Endodermal cell (in vitro differentiated cells): ENCODE measurements around the gene MAP2K5. TPM values are rescaled to one million over a fixed set of nuclear protein-coding genes. Genes with fewer than 3 reads are reported as not detected.

ENCODE experiments used
- DNase-seq: peaks from one replicate; pipeline ENCODE4 v3.0.0-alpha.2; 2017
- H3K27ac ChIP-seq: 2 replicates; pipeline ENCODE4 v1.5.1; 2013; ENCODE audit warnings: mild to moderate bottlenecking, low read depth, low read length, moderate library complexity
- H3K27me3 ChIP-seq: 2 replicates; pipeline ENCODE4 v1.6.1; 2013; ENCODE audit warnings: mild to moderate bottlenecking, low read length, moderate library complexity; ENCODE audit not compliant: insufficient read depth, control insufficient read depth, poor library complexity, severe bottlenecking
- H3K36me3 ChIP-seq: 2 replicates; pipeline ENCODE4 v1.7.0; 2013; ENCODE audit warnings: mild to moderate bottlenecking, low read length, moderate library complexity; ENCODE audit not compliant: control insufficient read depth, insufficient read depth
- H3K4me1 ChIP-seq: one replicate; pipeline ENCODE4 v1.7.0; 2013; ENCODE audit warnings: low read length; ENCODE audit not compliant: control insufficient read depth, insufficient read depth
- H3K4me3 ChIP-seq: 2 replicates; pipeline ENCODE4 v1.5.1; 2013; ENCODE audit warnings: mild to moderate bottlenecking, low read length, moderate library complexity
- H3K9ac ChIP-seq: 2 replicates; pipeline ENCODE4 v1.6.1; 2013; ENCODE audit warnings: mild to moderate bottlenecking, low read length, moderate library complexity; ENCODE audit not compliant: poor library complexity, severe bottlenecking; ENCODE audit errors: extremely low read depth
- H3K9me3 ChIP-seq: 2 replicates; pipeline ENCODE4 v1.6.1; 2013; ENCODE audit warnings: mild to moderate bottlenecking, low read length, moderate library complexity; ENCODE audit not compliant: control insufficient read depth
- H3K27ac Mint-ChIP-seq: 2 replicates; pipeline ENCODE4 v1.8.0; 2020; ENCODE audit warnings: mixed read lengths
- H3K27me3 Mint-ChIP-seq: 2 replicates; pipeline ENCODE4 v1.8.0; 2021; ENCODE audit warnings: mild to moderate bottlenecking, mixed read lengths; ENCODE audit not compliant: insufficient read depth
- H3K36me3 Mint-ChIP-seq: 2 replicates; pipeline ENCODE4 v1.8.0; 2020; ENCODE audit warnings: low read depth, mixed read lengths
- H3K4me1 Mint-ChIP-seq: 2 replicates; pipeline ENCODE4 v1.8.0; 2020; ENCODE audit warnings: mixed read lengths
- H3K4me3 Mint-ChIP-seq: 2 replicates; pipeline ENCODE4 v1.8.0; 2020; ENCODE audit warnings: mild to moderate bottlenecking, moderate library complexity, mixed read lengths
- H3K9me3 Mint-ChIP-seq: 2 replicates; pipeline ENCODE4 v1.8.0; 2020; ENCODE audit warnings: mild to moderate bottlenecking, mixed read lengths
- CTCF ChIP-seq: fragments of 200-600 bp; sonication (generic); conservative IDR thresholded peaks from 2 replicates; pipeline ENCODE4 v1.5.0; 2021; ENCODE audit warnings: antibody characterized with exemption, mild to moderate bottlenecking
- WGBS, 2 experiments: methylation state at CpG; one replicate each; pipeline versions ENCODE4 v1.1.5 to v1.1.7; 2013; ENCODE audit warnings: missing lambda C conversion rate in 2 of 2, mixed read lengths in 1 of 2; ENCODE audit not compliant: insufficient coverage in 1 of 2, insufficient read length in 1 of 2; 5-methylcytosine and 5-hydroxymethylcytosine counted together
- total RNA-seq, 2 donors: library from RNA; stranded (reverse); fragmentation: NEBNext Ultra II Directional in 1 of 2; extraction: Animal tissue kit (Norgen Biotek cat#: 25700) in 1 of 2; gene quantifications; 2 replicates in 1 of 2; 3 replicates in 1 of 2; pipeline ENCODE4 v1.2.1, GENCODE V29; 2021

Gene MAP2K5
- total RNA-seq, 2 donors from 2014 or later = 17.1 to 26.7 TPM

GRCh38 chr15:67807141-67807540 lies 264.6 kb downstream of the MAP2K5 start:
- Histone ChIP-seq H3K4me1 (no peaks in the 10 kb centered on the region), H3K27me3 (peaks cover 54% of the 10 kb centered on the region), H3K27ac (no peak overlapping the region), H3K4me3 (no peak overlapping the region), H3K9ac (no peak overlapping the region), H3K36me3 (no peaks in the 10 kb centered on the region), H3K9me3 (no peaks in the 10 kb centered on the region)
- 90% methylated on average over 5 of the region's 5 CpGs; no CpG with 5 or more reads in 1 of the 2 experiments for WGBS, 2 experiments
- peaks cover 80% of the 10 kb centered on the region for H3K27me3 Mint-ChIP-seq
- no peak overlapping the region for H3K4me3 Mint-ChIP-seq
- no peak for TF ChIP-seq CTCF
- no peak overlapping the region for H3K27ac Mint-ChIP-seq
- peak; percentile 28 for DNase-seq
- peaks cover 5% of the 10 kb centered on the region for H3K36me3 Mint-ChIP-seq
- H3K4me1 Mint-ChIP-seq = peaks cover 7% of the 10 kb centered on the region
- H3K9me3 Mint-ChIP-seq = no peaks in the 10 kb centered on the region

GRCh38 chr15:67807836-67808235 lies 265.3 kb downstream of the MAP2K5 start:
- no peak overlapping the region for H3K27ac ChIP-seq
- 94 to 100% methylated on average over 1 to 7 of the region's 7 CpGs for WGBS, 2 experiments
- no peak overlapping the region for H3K27ac Mint-ChIP-seq
- peaks cover 54% of the 10 kb centered on the region for H3K27me3 ChIP-seq
- H3K4me1 ChIP-seq = no peaks in the 10 kb centered on the region
- H3K4me1 Mint-ChIP-seq = peaks cover 7% of the 10 kb centered on the region
- H3K9me3 ChIP-seq = no peaks in the 10 kb centered on the region
- H3K36me3 ChIP-seq = no peaks in the 10 kb centered on the region
- TF ChIP-seq CTCF = no peak
- DNase-seq = peak; percentile 10
- H3K4me3 Mint-ChIP-seq = no peak overlapping the region
- peaks cover 80% of the 10 kb centered on the region for H3K27me3 Mint-ChIP-seq
- H3K9me3 Mint-ChIP-seq = no peaks in the 10 kb centered on the region
- H3K36me3 Mint-ChIP-seq = peaks cover 5% of the 10 kb centered on the region
- H3K4me3 ChIP-seq = no peak overlapping the region
- no peak overlapping the region for H3K9ac ChIP-seq

- Mint-ChIP-seq H3K4me3 (no peak overlapping the region), H3K27me3 (peaks cover 79% of the 10 kb centered on the region), H3K9me3 (no peaks in the 10 kb centered on the region), H3K4me1 (peaks cover 7% of the 10 kb centered on the region), H3K36me3 (peaks cover 5% of the 10 kb centered on the region), H3K27ac (no peak overlapping the region)
- peak; percentile 20 for DNase-seq
- no peaks in the 10 kb centered on the region for H3K9me3 ChIP-seq
- no peak overlapping the region for H3K4me3 ChIP-seq
- peaks cover 54% of the 10 kb centered on the region for H3K27me3 ChIP-seq
- no peak overlapping the region for H3K27ac ChIP-seq
- WGBS, 2 experiments = 92 to 93% methylated on average over 6 to 7 of the region's 7 CpGs
- no peaks in the 10 kb centered on the region for H3K4me1 ChIP-seq
- TF ChIP-seq CTCF = no peak
- H3K9ac ChIP-seq = no peak overlapping the region
- H3K36me3 ChIP-seq = no peaks in the 10 kb centered on the region
Measured at GRCh38 chr15:67808821-67809220, 266.3 kb downstream of the MAP2K5 start.
